A549 (cell line): ENCODE results near the gene GRK6. TPM values are rescaled to one million over a fixed set of nuclear protein-coding genes. Genes with fewer than 3 reads are reported as not detected.

Experiments used
- ATAC-seq, 2 experiments: fragments of 200-7000 bp in 1 of 2; fragments of >200 bp in 1 of 2; cut with Nextera tagmentation in 1 of 2; cut with Tn5 transposase in 1 of 2; 3 replicates each; pipeline versions ENCODE4 v1.8.0 to v1.9.1; 2018 to 2020; ENCODE audit warnings: mild to moderate bottlenecking in 1 of 2, moderate library complexity in 1 of 2
- CTCF ChIA-PET: fragments of 300-600 bp; sonication (Branson Sonifier 250); formaldehyde crosslinking; extraction: SDS; loops from one replicate; lab custom pipeline; 2021; ENCODE audit warnings: antibody characterized with exemption, inconsistent platforms; lab: Yijun Ruan, JAX
- POLR2A ChIA-PET: fragments of 350-600 bp; formaldehyde crosslinking; extraction: SDS; loops from one replicate; lab custom pipeline; 2021; ENCODE audit warnings: antibody characterized with exemption, inconsistent platforms; lab: Yijun Ruan, JAX
- DNase-seq, 2 experiments: peaks; one replicate each; pipeline versions ENCODE4 v3.0.0 to v3.0.0-alpha.2; 2011 to 2016; ENCODE audit warnings: low read depth in 1 of 2, low spot score in 1 of 2
- FAIRE-seq: peaks from 2 replicates; lab custom pipeline; 2011; peaks lifted over from hg19 to GRCh38; lab: Jason Lieb, UNC
- H3K27ac ChIP-seq, 2 experiments: fragments of >200 bp; sonication (Bioruptor Twin); formaldehyde crosslinking; 3 replicates each; pipeline ENCODE4 v1.5.1; 2016 to 2017
- H3K4me1 ChIP-seq: fragments of >200 bp; sonication (Bioruptor Twin); formaldehyde crosslinking; 3 replicates; pipeline ENCODE4 v1.6.1; 2016
- H3K4me2 ChIP-seq: fragments of >200 bp; sonication (Bioruptor Twin); formaldehyde crosslinking; 3 replicates; pipeline ENCODE4 v1.6.1; 2016
- H3K4me3 ChIP-seq: fragments of >200 bp; sonication (Bioruptor Twin); formaldehyde crosslinking; 3 replicates; pipeline ENCODE4 v1.5.1; 2016
- H3K9me3 ChIP-seq: fragments of >200 bp; sonication (Bioruptor Twin); formaldehyde crosslinking; 3 replicates; pipeline ENCODE4 v1.6.1; 2016
- ATOH8 ChIP-seq: fragments of 250-450 bp; sonication (Bioruptor Pico); IDR thresholded peaks from 2 replicates; pipeline ENCODE4 v1.5.0; 2020; ENCODE audit warnings: low read depth, mild to moderate bottlenecking, moderate library complexity
- CEBPB ChIP-seq, 2 experiments: fragments of >200 bp in 1 of 2; sonication (Bioruptor Twin) in 1 of 2; formaldehyde crosslinking in 1 of 2; IDR thresholded peaks; 2 replicates each; pipeline ENCODE4 v1.6.1; 2012 to 2016
- CHD2 ChIP-seq: fragments of 150-350 bp; IDR thresholded peaks from 2 replicates; pipeline ENCODE4 v1.6.1; 2014; ENCODE audit warnings: low read length; ENCODE audit not compliant: partially characterized antibody
- E2F6 ChIP-seq: IDR thresholded peaks from 2 replicates; pipeline ENCODE4 v1.6.1; 2012; ENCODE audit warnings: low read depth, borderline replicate concordance
- EP300 ChIP-seq, 2 experiments: fragments of >200 bp; sonication (Bioruptor Twin); formaldehyde crosslinking; IDR thresholded peaks; 2 replicates in 1 of 2; 3 replicates in 1 of 2; pipeline ENCODE4 v1.6.1; 2016 to 2017
- FOSB ChIP-seq: fragments of 250-450 bp; sonication (Bioruptor Pico); IDR thresholded peaks from 2 replicates; pipeline ENCODE4 v1.5.0; 2020; ENCODE audit warnings: mild to moderate bottlenecking, moderate library complexity
- GATA3 ChIP-seq: IDR thresholded peaks from 2 replicates; pipeline ENCODE4 v1.6.1; 2012; ENCODE audit warnings: borderline replicate concordance
- HES2 ChIP-seq: fragments of >200 bp; sonication (Bioruptor Twin); formaldehyde crosslinking; IDR thresholded peaks from 2 replicates; pipeline ENCODE4 v1.6.1; 2016
- HOXA7 ChIP-seq: fragments of 250-450 bp; sonication (Bioruptor Pico); IDR thresholded peaks from 2 replicates; pipeline ENCODE4 v1.5.0; 2020; ENCODE audit warnings: mild to moderate bottlenecking, moderate library complexity
- HOXB5 ChIP-seq: fragments of 250-450 bp; sonication (Bioruptor Pico); IDR thresholded peaks from 2 replicates; pipeline ENCODE4 v1.5.0; 2020; ENCODE audit warnings: mild to moderate bottlenecking, moderate library complexity
- JUN ChIP-seq, 2 experiments: fragments of >200 bp; sonication (Bioruptor Twin); formaldehyde crosslinking; IDR thresholded peaks; 2 replicates in 1 of 2; 3 replicates in 1 of 2; pipeline ENCODE4 v1.6.1; 2016 to 2017
- JUNB ChIP-seq: fragments of >200 bp; sonication (Bioruptor Twin); formaldehyde crosslinking; IDR thresholded peaks from 2 replicates; pipeline ENCODE4 v1.6.1; 2016
- KDM5A ChIP-seq: fragments of 200-600 bp; sonication (generic); IDR thresholded peaks from 2 replicates; pipeline ENCODE4 v1.6.1; 2016; ENCODE audit warnings: antibody characterized with exemption, mild to moderate bottlenecking
- MAX ChIP-seq: IDR thresholded peaks from 2 replicates; pipeline ENCODE4 v1.6.1; 2012
- NFE2L2 ChIP-seq: fragments of 150-350 bp; conservative IDR thresholded peaks from 2 replicates; pipeline ENCODE4 v1.6.1; 2014; ENCODE audit warnings: low read length
- NPAS2 ChIP-seq: fragments of 250-450 bp; sonication (Bioruptor Pico); IDR thresholded peaks from 2 replicates; pipeline ENCODE4 v1.8.0; 2022; ENCODE audit warnings: mild to moderate bottlenecking, moderate library complexity, borderline replicate concordance
- NR3C1 ChIP-seq: fragments of >200 bp; sonication (Bioruptor Twin); formaldehyde crosslinking; IDR thresholded peaks from 3 replicates; pipeline ENCODE4 v1.6.1; 2017
- POLR2AphosphoS2 ChIP-seq: conservative IDR thresholded peaks from 2 replicates; pipeline ENCODE4 v1.6.1; 2012; ENCODE audit warnings: low read length, improper control_type of control experiment, inconsistent platforms
- RAD21 ChIP-seq, 2 experiments: fragments of >200 bp in 1 of 2; sonication (Bioruptor Twin) in 1 of 2; formaldehyde crosslinking in 1 of 2; IDR thresholded peaks in 1 of 2; conservative IDR thresholded peaks in 1 of 2; 2 replicates in 1 of 2; 3 replicates in 1 of 2; pipeline ENCODE4 v1.6.1; 2012 to 2018; ENCODE audit warnings: inconsistent platforms in 1 of 2
- RARB ChIP-seq: fragments of 250-450 bp; sonication (Bioruptor Pico); IDR thresholded peaks from 2 replicates; pipeline ENCODE4 v1.8.0; 2021; ENCODE audit warnings: mild to moderate bottlenecking, moderate library complexity
- REST ChIP-seq: fragments of 200-600 bp; sonication (generic); IDR thresholded peaks from 2 replicates; pipeline ENCODE4 v1.6.1; 2016; ENCODE audit warnings: antibody characterized with exemption, mild to moderate bottlenecking, moderate library complexity
- RFX5 ChIP-seq: fragments of 450-650 bp; IDR thresholded peaks from 2 replicates; pipeline ENCODE4 v1.7.1; 2014; ENCODE audit warnings: antibody characterized with exemption, mild to moderate bottlenecking, moderate library complexity
- RNF2 ChIP-seq: fragments of 200-600 bp; sonication (generic); IDR thresholded peaks from 2 replicates; pipeline ENCODE4 v1.6.1; 2016; ENCODE audit warnings: low read depth, mild to moderate bottlenecking, antibody characterized with exemption, moderate library complexity, borderline replicate concordance
- SREBF2 ChIP-seq: fragments of 450-650 bp; IDR thresholded peaks from 2 replicates; pipeline ENCODE4 v1.6.1; 2014; ENCODE audit warnings: mild to moderate bottlenecking, moderate library complexity
- TFCP2L1 ChIP-seq: fragments of 250-450 bp; sonication (Bioruptor Pico); IDR thresholded peaks from 2 replicates; pipeline ENCODE4 v1.5.0; 2021; ENCODE audit warnings: mild to moderate bottlenecking
- TP53 ChIP-seq: fragments of 250-450 bp; sonication (Bioruptor Pico); IDR thresholded peaks from 2 replicates; pipeline ENCODE4 v1.5.0; 2021; ENCODE audit warnings: mild to moderate bottlenecking, moderate library complexity
- WGBS: methylation state at CpG from one replicate; pipeline ENCODE4 v1.1.6; 2017; ENCODE audit errors: missing lambda C conversion rate; 5-methylcytosine and 5-hydroxymethylcytosine counted together
- polyA plus RNA-seq, 4 experiments: library from polyadenylated mRNA; depleted of rRNA in 3 of 4; stranded (reverse); fragments of >200 nt; fragmentation: RNase III in 1 of 4; extraction: RNeasy Plus Mini Kit Qiagen cat#74134 plus additional on column Dnase treatment in 1 of 4; gene quantifications; 2 replicates in 3 of 4; 3 replicates in 1 of 4; pipeline ENCODE4 v1.2.3, GENCODE V29; 2011 to 2017
- TF ChIP-seq, protein P1 (sequence below): fragments of >200 bp; sonication (Bioruptor Twin); formaldehyde crosslinking; IDR thresholded peaks from 3 replicates; pipeline ENCODE4 v1.6.1; 2016

Gene GRK6
- polyA plus RNA-seq, 2 of the 4 experiments (the other 2 are of a cell fraction) = 20.1 to 28.8 TPM

- TF ChIP-seq EP300 (IDR thresholded peaks at IDR 0.05) (no peak), HOXB5 (CRISPR knock-in tag) (no peak), RNF2 (no peak), FOSB (no peak), HES2 (no peak), SREBF2 (no peak), TP53 (no peak), JUN (IDR thresholded peaks at IDR 0.05) (no peak), POLR2AphosphoS2 (0 out of 2 replicates have a peak, but pooled peaks have one; percentile 32), ATOH8 (CRISPR knock-in tag) (no peak), RFX5 (no peak), CHD2 (no peak), E2F6 (peak; percentile 84; the same call in 1 of the 2 replicates), NR3C1 (no peak), NFE2L2 (no peak), HOXA7 (CRISPR knock-in tag) (peak; percentile 20; the same call in 1 of the 2 replicates), GATA3 (0 out of 2 replicates have a peak, but pooled peaks have one; percentile 32), NPAS2 (CRISPR knock-in tag) (no peak), REST (no peak), TFCP2L1 (no peak), RARB (CRISPR knock-in tag) (no peak), RAD21 (conservative IDR thresholded peaks at IDR 0.05 in 1 of 2, IDR thresholded peaks at IDR 0.05 in 1 of 2) (no peak)
Measured at GRCh38 chr5:177427211-177427822, 841 bp downstream of the GRK6 start (continued).

- no peak overlapping the region; the same call in 1 of the 3 replicates for H3K4me3 ChIP-seq
- no peak for ATAC-seq
- FAIRE-seq = no peak
- 91% methylated on average over 8 of the region's 11 CpGs for WGBS
- TF ChIP-seq FOSB (no peak), JUNB (no peak), RAD21 (conservative IDR thresholded peaks at IDR 0.05 in 1 of 2, IDR thresholded peaks at IDR 0.05 in 1 of 2) (no peak), E2F6 (no peak), NFE2L2 (no peak), CEBPB (IDR thresholded peaks at IDR 0.05) (no peak), KDM5A (no peak), MAX (no peak), RNF2 (no peak), RFX5 (no peak)
- TF ChIP-seq, protein P1, sequence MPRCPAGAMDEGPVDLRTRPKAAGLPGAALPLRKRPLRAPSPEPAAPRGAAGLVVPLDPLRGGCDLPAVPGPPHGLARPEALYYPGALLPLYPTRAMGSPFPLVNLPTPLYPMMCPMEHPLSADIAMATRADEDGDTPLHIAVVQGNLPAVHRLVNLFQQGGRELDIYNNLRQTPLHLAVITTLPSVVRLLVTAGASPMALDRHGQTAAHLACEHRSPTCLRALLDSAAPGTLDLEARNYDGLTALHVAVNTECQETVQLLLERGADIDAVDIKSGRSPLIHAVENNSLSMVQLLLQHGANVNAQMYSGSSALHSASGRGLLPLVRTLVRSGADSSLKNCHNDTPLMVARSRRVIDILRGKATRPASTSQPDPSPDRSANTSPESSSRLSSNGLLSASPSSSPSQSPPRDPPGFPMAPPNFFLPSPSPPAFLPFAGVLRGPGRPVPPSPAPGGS = no peak
- POLR2A ChIA-PET = interaction anchor here (1.3 kb wide), 1 partner anchor 19 kb away, joined by 3 read pairs; no protein-coding TSS in a partner anchor
- peak overlapping the region; percentile 95 for H3K4me2 ChIP-seq
- peaks cover 17% of the 10 kb centered on the region for H3K4me1 ChIP-seq
- CTCF ChIA-PET = interaction anchor here (1.0 to 36.0 kb wide), 4 partner anchors 19 to 65 kb away, joined by 3 to 871 read pairs (median 78); partner anchors contain the start of genes F12 and PRR7
- H3K9me3 ChIP-seq = no peaks in the 10 kb centered on the region
- DNase-seq = no peak
- H3K27ac ChIP-seq = peak overlapping the region in 1 of 2 experiments; percentile 99; a peak in 3 of 6 replicates
Measured at GRCh38 chr5:177427919-177428573, 1.6 kb downstream of the GRK6 start.
